Right lobe of liver (tissue), 4 donors: ENCODE results near the gene INHBC.

Experiments
- CTCF ChIP-seq, 4 donors: fragments of 200-600 bp in 3 of 4; fragments of 450-650 bp in 1 of 4; IDR thresholded peaks; one replicate each; pipeline versions ENCODE4 v1.5.1 to v1.8.0; 2016 to 2022; ENCODE audit warnings: antibody characterized with exemption in 4 of 4, mild to moderate bottlenecking in 2 of 4
- POLR2A ChIP-seq: fragments of 450-650 bp; IDR thresholded peaks from one replicate; pipeline ENCODE4 v1.6.1; 2017; ENCODE audit warnings: antibody characterized with exemption, mild to moderate bottlenecking
- donor health status: DM: no; HTN: no; CAD: no.
- donor health status: DM: no; HTN: no; CAD: no.
- donor health status: DM: no; HTN: yes; CAD: no.

GRCh38 chr12:57434517-57435223, at the start of gene INHBC:
- TF ChIP-seq POLR2A (peak; percentile 72), CTCF (IDR thresholded peaks at IDR 0.05) (no peak)
